MCF 10A (cell line): ENCODE data around the gene SLC24A3. TPM values are rescaled to one million over a fixed set of nuclear protein-coding genes. Genes with fewer than 3 reads are reported as not detected.

Experiments
- BruUV-seq: library from RNA; stranded (reverse); fragments of 400-500 nt; replicated peaks from 2 replicates; lab custom pipeline; 2021; lab: Mats Ljungman, UMichigan
- CTCF ChIA-PET: fragments of 300-600 bp; sonication (Branson Sonifier 250); formaldehyde crosslinking; extraction: SDS; loops from one replicate; lab custom pipeline; 2021; ENCODE audit warnings: antibody characterized with exemption, inconsistent platforms; lab: Yijun Ruan, JAX
- POLR2A ChIA-PET: fragments of 300-600, 350-650 bp; sonication (Branson Sonifier 250); formaldehyde crosslinking; extraction: SDS; loops from one replicate; lab custom pipeline; 2020; ENCODE audit warnings: antibody characterized with exemption, inconsistent platforms; lab: Yijun Ruan, JAX
- DNase-seq: peaks from one replicate; pipeline ENCODE4 v3.0.0-alpha.2; 2018; ENCODE audit not compliant: unreplicated experiment
- H3K27ac Mint-ChIP-seq: one replicate; pipeline ENCODE4 v1.8.0; 2022; ENCODE audit warnings: mild to moderate bottlenecking, low read depth, mixed read lengths; ENCODE audit not compliant: unreplicated experiment
- H3K27me3 Mint-ChIP-seq: one replicate; pipeline ENCODE4 v1.8.0; 2022; ENCODE audit warnings: mixed read lengths; ENCODE audit not compliant: insufficient read depth, unreplicated experiment
- H3K36me3 Mint-ChIP-seq: one replicate; pipeline ENCODE4 v1.8.0; 2022; ENCODE audit warnings: mild to moderate bottlenecking, moderate library complexity, mixed read lengths; ENCODE audit not compliant: insufficient read depth, unreplicated experiment
- H3K4me1 Mint-ChIP-seq: one replicate; pipeline ENCODE4 v1.8.0; 2022; ENCODE audit warnings: mixed read lengths; ENCODE audit not compliant: insufficient read depth, unreplicated experiment
- H3K4me3 Mint-ChIP-seq: one replicate; pipeline ENCODE4 v1.8.0; 2022; ENCODE audit warnings: mild to moderate bottlenecking, moderate library complexity, mixed read lengths; ENCODE audit not compliant: unreplicated experiment
- H3K9me3 Mint-ChIP-seq: one replicate; pipeline ENCODE4 v1.8.0; 2022; ENCODE audit warnings: mixed read lengths; ENCODE audit not compliant: unreplicated experiment
- intact Hi-C: fragments of 100-400 bp; cut with micrococcal nuclease; formaldehyde crosslinking; loops from 2 replicates; pipeline ENCODE4 v1.14.1; 2022
- total RNA-seq: library from RNA; stranded (reverse); gene quantifications from 2 replicates; pipeline ENCODE4 v1.2.3, GENCODE V29; 2022
- TF ChIP-seq, protein P1 (sequence below): fragments of 200-600 bp; IDR thresholded peaks from one replicate; pipeline ENCODE4 v1.8.0; 2022; ENCODE audit warnings: antibody characterized with exemption, mild to moderate bottlenecking; ENCODE audit not compliant: unreplicated experiment

Gene SLC24A3
- total RNA-seq, 1 experiment from 2014 or later: not detected

DNA sequence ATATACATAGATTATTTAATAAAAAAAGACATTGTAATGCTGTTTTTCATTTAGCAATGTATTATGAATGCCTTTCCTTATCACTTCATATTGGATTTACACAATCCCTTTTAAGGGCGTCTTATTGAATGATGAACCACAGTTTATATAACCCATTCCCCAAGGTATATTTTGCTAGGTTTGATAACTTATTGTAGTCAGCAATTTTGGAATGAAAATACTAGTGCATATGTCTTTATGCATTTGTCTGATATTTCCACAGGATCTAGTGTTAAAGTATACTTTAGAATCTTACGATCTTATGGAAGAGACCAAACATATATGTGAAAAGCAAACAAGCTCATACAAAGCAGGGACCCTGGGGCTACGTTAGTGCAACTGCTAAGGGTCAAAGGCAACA, 365.2 kb downstream of the SLC24A3 start:
- ChIA-PET POLR2A (no interaction called here), CTCF (no interaction called here)
- no TSS peak for BruUV-seq
- TF ChIP-seq, protein P1, sequence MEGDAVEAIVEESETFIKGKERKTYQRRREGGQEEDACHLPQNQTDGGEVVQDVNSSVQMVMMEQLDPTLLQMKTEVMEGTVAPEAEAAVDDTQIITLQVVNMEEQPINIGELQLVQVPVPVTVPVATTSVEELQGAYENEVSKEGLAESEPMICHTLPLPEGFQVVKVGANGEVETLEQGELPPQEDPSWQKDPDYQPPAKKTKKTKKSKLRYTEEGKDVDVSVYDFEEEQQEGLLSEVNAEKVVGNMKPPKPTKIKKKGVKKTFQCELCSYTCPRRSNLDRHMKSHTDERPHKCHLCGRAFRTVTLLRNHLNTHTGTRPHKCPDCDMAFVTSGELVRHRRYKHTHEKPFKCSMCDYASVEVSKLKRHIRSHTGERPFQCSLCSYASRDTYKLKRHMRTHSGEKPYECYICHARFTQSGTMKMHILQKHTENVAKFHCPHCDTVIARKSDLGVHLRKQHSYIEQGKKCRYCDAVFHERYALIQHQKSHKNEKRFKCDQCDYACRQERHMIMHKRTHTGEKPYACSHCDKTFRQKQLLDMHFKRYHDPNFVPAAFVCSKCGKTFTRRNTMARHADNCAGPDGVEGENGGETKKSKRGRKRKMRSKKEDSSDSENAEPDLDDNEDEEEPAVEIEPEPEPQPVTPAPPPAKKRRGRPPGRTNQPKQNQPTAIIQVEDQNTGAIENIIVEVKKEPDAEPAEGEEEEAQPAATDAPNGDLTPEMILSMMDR: no peak
- Mint-ChIP-seq H3K36me3 (no peaks in the 10 kb centered on the region), H3K27me3 (peaks cover 7% of the 10 kb centered on the region), H3K4me1 (no peaks in the 10 kb centered on the region), H3K4me3 (no peak overlapping the region), H3K27ac (no peak overlapping the region), H3K9me3 (no peaks in the 10 kb centered on the region)
- intact Hi-C loops: no loop called here
- no peak for DNase-seq

DNA sequence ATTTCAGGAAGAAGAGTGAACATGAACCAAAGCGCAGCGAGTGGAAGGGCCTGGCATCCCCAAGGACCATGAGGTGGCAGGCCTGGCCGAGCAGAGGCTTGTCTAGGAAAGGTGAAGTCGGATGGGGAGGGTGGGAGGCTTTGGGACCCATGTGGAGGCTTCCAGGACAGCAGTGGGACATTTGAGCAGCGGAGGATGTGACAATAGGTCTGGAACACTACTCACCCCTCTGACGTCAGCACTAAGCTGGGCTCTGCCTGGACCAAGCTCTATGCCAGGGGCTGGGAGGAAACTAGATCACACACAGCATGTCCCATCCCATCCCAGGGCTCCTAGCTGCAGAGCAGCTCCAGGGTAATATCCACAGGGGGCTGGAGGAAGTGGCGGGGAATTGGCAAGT, 370.3 kb downstream of the SLC24A3 start:
- Mint-ChIP-seq H3K4me3 (no peak overlapping the region), H3K27me3 (peaks cover 29% of the 10 kb centered on the region), H3K36me3 (no peaks in the 10 kb centered on the region), H3K27ac (no peak overlapping the region), H3K4me1 (no peaks in the 10 kb centered on the region), H3K9me3 (no peaks in the 10 kb centered on the region)
- TF ChIP-seq, protein P1: no peak
- no peak for DNase-seq
- POLR2A ChIA-PET: no interaction called here
- BruUV-seq: no TSS peak
- intact Hi-C loops: loop anchor here (1.0 kb wide), 1 partner anchor 376 kb away; no protein-coding TSS in a partner anchor
- CTCF ChIA-PET: interaction anchor here (0.7 to 1.9 kb wide), 5 partner anchors 8 to 951 kb away, joined by 3 to 8 read pairs (median 4); no protein-coding TSS in a partner anchor

DNA sequence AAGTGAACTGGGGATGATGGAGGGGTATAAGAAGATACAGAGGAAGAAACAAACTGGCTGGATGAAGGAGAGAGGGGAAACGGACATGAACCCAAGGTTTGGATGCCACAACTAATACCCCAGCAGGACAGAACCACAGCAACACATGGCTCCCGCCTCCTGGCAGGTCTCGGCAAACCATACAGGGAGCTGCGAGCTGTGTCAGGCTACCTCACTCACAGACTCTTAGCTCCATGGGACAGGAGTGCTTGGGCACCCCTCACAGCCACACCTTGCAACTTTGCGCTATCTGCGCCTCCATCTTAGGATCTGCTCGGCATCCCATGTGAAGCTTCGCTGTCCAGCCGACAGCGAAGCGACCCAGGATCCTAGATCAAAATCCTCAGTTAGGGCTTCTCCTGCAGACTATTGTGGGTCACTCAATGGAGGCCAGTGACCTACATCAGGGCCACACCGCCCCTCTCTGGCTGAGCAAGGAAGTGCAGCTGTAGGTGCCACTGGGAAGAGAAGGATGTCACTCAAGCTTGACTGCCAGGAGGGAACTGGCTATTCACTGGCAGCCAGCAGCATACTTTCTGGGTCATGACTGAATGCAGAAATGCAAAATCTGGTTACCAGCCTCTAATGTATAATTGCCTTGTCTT, 371.2 kb downstream of the SLC24A3 start:
- H3K4me1 Mint-ChIP-seq: no peaks in the 10 kb centered on the region
- POLR2A ChIA-PET: no interaction called here
- no peak overlapping the region for H3K4me3 Mint-ChIP-seq
- no peaks in the 10 kb centered on the region for H3K36me3 Mint-ChIP-seq
- CTCF ChIA-PET: interaction anchor here (0.5 to 1.9 kb wide), 8 partner anchors 9 to 1016 kb away, joined by 3 to 8 read pairs (median 4); no protein-coding TSS in a partner anchor
- TF ChIP-seq, protein P1: peak; percentile 81
- no peaks in the 10 kb centered on the region for H3K9me3 Mint-ChIP-seq
- DNase-seq: peak; percentile 67
- BruUV-seq: no TSS peak
- H3K27ac Mint-ChIP-seq: no peak overlapping the region
- peaks cover 29% of the 10 kb centered on the region for H3K27me3 Mint-ChIP-seq
- intact Hi-C loops: loop anchor here (1.0 kb wide), 1 partner anchor 377 kb away; no protein-coding TSS in a partner anchor

DNA sequence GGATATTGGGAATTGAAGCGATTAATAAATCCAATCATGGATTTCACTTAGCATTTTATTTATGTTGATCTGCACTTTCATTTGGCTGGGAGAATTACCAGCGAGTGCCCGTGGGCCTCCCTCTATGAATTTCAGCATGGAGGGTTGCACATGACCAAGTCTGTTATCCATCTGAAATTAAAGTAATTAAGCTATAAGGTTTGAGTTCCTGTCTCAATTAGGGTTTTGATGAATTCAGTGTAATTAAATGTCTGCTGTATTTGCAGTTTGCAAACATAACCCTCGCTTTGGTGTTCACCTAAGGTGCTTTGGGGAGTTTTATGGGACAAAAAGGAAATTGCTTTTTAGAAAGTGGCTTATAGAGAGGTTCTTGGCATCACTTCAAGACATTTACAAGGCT, 375.8 kb downstream of the SLC24A3 start:
- TF ChIP-seq, protein P1: no peak
- H3K4me1 Mint-ChIP-seq: no peaks in the 10 kb centered on the region
- intact Hi-C loops: no loop called here
- no peaks in the 10 kb centered on the region for H3K9me3 Mint-ChIP-seq
- H3K4me3 Mint-ChIP-seq: no peak overlapping the region
- BruUV-seq: no TSS peak
- ChIA-PET CTCF (interaction anchor here (0.7 to 2.6 kb wide), 3 partner anchors 12 to 74 kb away, joined by 4 to 11 read pairs (median 5); no protein-coding TSS in a partner anchor), POLR2A (no interaction called here)
- no peaks in the 10 kb centered on the region for H3K36me3 Mint-ChIP-seq
- H3K27me3 Mint-ChIP-seq: peaks cover 16% of the 10 kb centered on the region
- DNase-seq: no peak
- no peak overlapping the region for H3K27ac Mint-ChIP-seq
